HG02885 (cell line): ENCODE results near the gene PCDHGA11.
"Not testable (repeated sequence)": the region's sequence is repeated elsewhere in the genome, so short reads cannot be mapped to it uniquely, and the experiment has no call there.

Experiments
- ATAC-seq: cut with Tn5 transposase; IDR thresholded peaks from one replicate; pipeline ENCODE4 v1.9.1; 2021; ENCODE audit warnings: mild to moderate bottlenecking; ENCODE audit not compliant: unreplicated experiment, poor library complexity

PCDHGA11 gene

DNA sequence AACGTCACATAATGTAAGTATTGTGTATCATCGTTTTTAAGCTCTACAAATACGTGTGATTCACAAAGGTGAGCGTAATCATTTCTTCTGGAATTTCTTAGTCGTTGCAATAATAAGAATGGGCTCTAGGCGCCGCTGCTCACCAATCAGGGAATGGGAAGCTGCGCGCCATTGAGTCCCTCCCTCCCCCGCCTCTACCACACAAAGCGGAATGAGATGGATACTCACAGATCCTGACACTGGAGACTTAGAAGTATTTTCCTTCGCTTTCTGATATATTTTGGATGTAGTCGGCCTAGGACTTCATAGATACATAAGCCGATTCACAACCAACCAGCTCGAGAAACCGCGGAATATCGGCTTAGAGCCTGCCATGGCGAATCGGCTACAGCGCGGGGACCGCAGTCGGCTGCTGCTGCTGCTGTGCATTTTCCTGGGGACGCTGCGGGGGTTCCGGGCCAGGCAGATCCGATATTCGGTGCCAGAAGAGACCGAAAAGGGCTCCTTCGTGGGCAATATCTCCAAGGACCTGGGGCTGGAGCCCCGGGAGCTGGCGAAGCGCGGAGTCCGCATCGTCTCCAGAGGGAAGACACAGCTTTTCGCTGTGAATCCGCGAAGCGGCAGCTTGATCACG is at the start of gene PCDHGA11:
TSS of gene PCDHGA11 (plus strand) at position 197 of the 634 bp plus-strand sequence. CDS start at position 374, 177 bp downstream.
- peak; percentile 60 for ATAC-seq

GRCh38 chr5:141371572-141372475 is 49.0 kb upstream of the PCDHGA11 start:
- no peak for ATAC-seq

GRCh38 chr5:141373673-141374317 is 47.1 kb upstream of the PCDHGA11 start, which contains the start of gene PCDHGA6:
Gene PCDHGA6 (plus strand): TSS chr5:141373891. CDS start chr5:141374084, 193 bp downstream.
- ATAC-seq: no peak

DNA sequence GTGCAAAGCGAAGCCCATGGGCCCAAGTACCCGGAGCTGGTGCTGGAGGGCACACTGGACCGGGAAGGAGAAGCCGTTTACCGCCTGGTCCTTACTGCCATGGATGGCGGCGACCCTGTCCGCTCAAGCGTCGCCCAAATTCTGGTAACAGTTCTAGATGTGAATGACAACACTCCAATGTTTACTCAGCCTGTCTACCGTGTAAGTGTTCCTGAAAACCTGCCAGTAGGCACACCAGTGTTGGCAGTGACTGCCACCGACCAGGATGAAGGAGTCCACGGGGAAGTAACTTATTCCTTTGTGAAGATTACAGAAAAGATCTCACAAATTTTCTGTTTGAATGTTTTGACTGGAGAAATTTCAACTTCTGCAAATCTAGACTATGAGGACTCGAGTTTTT is 46.2 kb upstream of the PCDHGA11 start:
- ATAC-seq: no peak

DNA sequence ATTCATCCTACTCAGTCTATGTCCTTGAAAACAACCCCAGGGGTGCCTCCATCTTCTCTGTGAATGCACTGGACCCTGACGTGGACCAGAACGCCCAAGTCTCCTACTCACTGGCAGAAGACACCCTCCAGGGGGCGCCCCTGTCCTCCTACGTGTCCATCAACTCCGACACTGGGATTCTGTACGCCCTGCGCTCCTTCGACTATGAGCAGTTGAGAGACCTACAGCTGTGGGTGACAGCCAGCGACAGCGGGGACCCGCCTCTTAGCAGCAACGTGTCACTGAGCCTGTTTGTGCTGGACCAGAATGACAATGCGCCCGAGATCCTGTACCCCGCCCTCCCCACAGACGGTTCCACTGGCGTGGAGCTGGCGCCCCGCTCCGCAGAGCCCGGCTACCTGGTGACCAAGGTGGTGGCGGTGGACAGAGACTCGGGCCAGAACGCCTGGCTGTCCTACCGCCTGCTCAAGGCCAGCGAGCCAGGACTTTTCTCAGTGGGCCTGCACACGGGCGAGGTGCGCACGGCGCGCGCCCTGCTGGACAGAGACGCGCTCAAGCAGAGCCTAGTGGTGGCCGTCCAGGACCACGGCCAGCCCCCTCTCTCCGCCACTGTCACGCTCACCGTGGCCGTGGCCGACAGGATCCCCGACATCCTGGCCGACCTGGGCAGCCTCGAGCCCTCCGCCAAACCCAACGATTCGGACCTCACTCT is 45.3 kb upstream of the PCDHGA11 start:
- not testable (repeated sequence) for ATAC-seq

GRCh38 chr5:141382469-141383294 is 38.2 kb upstream of the PCDHGA11 start, which contains the start of gene PCDHGA7:
Gene PCDHGA7 (plus strand): TSS chr5:141382742. CDS start chr5:141382900, 158 bp downstream.
- ATAC-seq: peak; percentile 85

DNA sequence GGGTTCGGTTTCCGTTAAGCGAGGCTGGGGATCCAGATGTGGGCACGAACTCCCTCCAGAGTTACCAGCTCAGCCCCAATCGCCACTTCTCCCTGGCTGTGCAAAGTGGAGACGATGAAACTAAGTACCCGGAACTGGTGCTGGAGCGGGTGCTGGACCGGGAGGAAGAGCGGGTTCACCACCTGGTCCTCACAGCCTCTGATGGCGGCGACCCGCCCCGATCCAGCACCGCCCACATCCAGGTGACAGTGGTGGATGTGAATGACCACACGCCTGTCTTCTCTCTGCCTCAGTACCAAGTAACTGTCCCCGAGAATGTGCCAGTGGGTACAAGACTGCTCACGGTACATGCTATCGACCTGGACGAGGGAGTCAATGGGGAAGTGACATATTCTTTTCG is 37.5 kb upstream of the PCDHGA11 start:
- no peak for ATAC-seq

DNA sequence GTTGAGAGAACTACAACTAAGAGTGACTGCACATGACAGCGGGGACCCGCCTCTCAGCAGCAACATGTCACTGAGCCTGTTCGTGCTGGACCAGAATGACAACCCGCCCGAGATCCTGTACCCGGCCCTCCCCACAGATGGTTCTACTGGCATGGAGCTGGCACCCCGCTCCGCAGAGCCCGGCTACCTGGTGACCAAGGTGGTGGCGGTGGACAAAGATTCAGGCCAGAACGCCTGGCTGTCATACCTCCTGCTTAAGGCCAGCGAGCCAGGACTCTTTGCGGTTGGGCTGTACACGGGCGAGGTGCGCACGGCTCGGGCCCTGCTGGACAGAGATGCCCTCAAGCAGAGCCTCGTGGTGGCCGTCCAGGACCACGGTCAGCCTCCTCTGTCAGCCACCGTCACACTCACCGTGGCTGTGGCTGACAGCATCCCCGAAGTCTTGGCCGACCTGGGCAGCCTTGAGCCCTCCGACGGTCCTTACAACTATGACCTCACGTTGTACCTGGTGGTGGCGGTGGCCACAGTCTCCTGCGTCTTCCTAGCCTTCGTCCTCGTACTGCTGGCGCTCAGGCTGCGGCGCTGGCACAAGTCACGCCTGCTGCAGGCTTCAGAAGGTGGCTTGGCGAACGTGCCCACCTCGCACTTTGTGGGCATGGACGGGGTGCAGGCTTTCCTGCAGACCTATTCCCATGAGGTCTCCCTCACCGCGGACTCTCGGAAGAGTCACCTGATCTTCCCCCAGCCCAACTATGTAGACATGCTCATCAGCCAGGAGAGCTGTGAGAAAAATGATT is 36.2 kb upstream of the PCDHGA11 start:
- ATAC-seq: no peak

- peak; percentile 79 for ATAC-seq
Observed at GRCh38 chr5:141387557-141388311, 33.1 kb upstream of the PCDHGA11 start, which contains the start of gene PCDHGB4. Gene PCDHGB4 (plus strand): TSS chr5:141387698. CDS start chr5:141387885, 187 bp downstream.

GRCh38 chr5:141388661-141389060 is 32.2 kb upstream of the PCDHGA11 start:
- ATAC-seq: no peak

- no peak for ATAC-seq
Observed at GRCh38 chr5:141389153-141390042, 31.5 kb upstream of the PCDHGA11 start.

- ATAC-seq: no peak
Observed at GRCh38 chr5:141392429-141393198, 28.2 kb upstream of the PCDHGA11 start, which contains the start of gene PCDHGA8. Gene PCDHGA8 (plus strand): TSS chr5:141392633. CDS start chr5:141392814, 181 bp downstream.

DNA sequence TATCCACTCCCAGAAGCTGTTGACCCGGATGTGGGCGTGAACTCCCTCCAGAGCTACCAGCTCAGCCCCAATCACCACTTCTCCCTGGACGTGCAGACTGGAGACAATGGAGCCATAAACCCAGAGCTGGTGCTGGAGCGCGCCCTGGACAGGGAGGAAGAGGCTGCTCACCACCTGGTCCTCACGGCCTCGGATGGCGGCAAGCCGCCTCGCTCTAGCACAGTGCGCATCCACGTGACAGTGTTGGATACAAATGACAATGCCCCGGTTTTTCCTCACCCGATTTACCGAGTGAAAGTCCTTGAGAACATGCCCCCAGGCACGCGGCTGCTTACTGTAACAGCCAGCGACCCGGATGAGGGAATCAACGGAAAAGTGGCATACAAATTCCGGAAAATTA is 27.6 kb upstream of the PCDHGA11 start:
- no peak for ATAC-seq

GRCh38 chr5:141394401-141395187 is 26.3 kb upstream of the PCDHGA11 start:
- not testable (repeated sequence) for ATAC-seq
